ENCODE results near the gene RAVER1. TPM values are rescaled to one million over a fixed set of nuclear protein-coding genes. Genes with fewer than 3 reads are reported as not detected.
A peak's percentile ranks its signal among the peaks of the same experiment; 100 is the strongest.
"Not testable (repeated sequence)": the region's sequence is repeated elsewhere in the genome, so short reads cannot be mapped to it uniquely, and the experiment has no call there.

Gene RAVER1
- total RNA-seq, 1 donor from 2014 or later: 11.1 TPM

- Histone ChIP-seq H3K27ac (replicated peaks) (no peak within 1 kb of the TSS), H3K36me3 (no peaks in the 10 kb centered on the region), H3K9me3 (replicated peaks) (no peaks in the 10 kb centered on the region), H3K4me1 (peaks cover 20% of the 10 kb centered on the region), H3K4me3 (no peak within 1 kb of the TSS), H3K27me3 (ENCODE audit: low read depth) (no peaks in the 10 kb centered on the region)
- intact Hi-C loops (cut with micrococcal nuclease): loop anchor here (10.0 kb wide), 1 partner anchor 65 kb away; the partner anchor contains the start of gene ICAM1
- DNase-seq: peak; percentile 32
- TF ChIP-seq CTCF (IDR thresholded peaks at IDR 0.05; ENCODE audit: borderline replicate concordance): no peak
Observed at GRCh38 chr19:10339380-10339960, 6.1 kb upstream of the RAVER1 start, which contains the start of gene ICAM3. Gene ICAM3, minus strand, starts transcription at chr19:10339624. Its CDS starts 10 bp downstream, at chr19:10339614.

- intact Hi-C loops (cut with micrococcal nuclease): loop anchor here (10.0 kb wide), 1 partner anchor 64 kb away; the partner anchor contains the start of gene ICAM1
- no peak for DNase-seq
- Histone ChIP-seq H3K27ac (replicated peaks) (no peak overlapping the region), H3K4me3 (no peak overlapping the region), H3K27me3 (ENCODE audit: low read depth) (no peaks in the 10 kb centered on the region), H3K4me1 (peaks cover 26% of the 10 kb centered on the region), H3K9me3 (replicated peaks) (no peaks in the 10 kb centered on the region), H3K36me3 (no peaks in the 10 kb centered on the region)
- no peak for TF ChIP-seq CTCF (IDR thresholded peaks at IDR 0.05; ENCODE audit: borderline replicate concordance)
Observed at GRCh38 chr19:10338940-10339339, 5.6 kb upstream of the RAVER1 start.

- intact Hi-C loops (cut with micrococcal nuclease): loop anchor here (10.0 kb wide), 1 partner anchor 62 kb away; the partner anchor contains the start of gene ICAM1
- peaks cover 40% of the 10 kb centered on the region for H3K4me1 ChIP-seq
- not testable (repeated sequence) for H3K27me3 ChIP-seq (ENCODE audit: low read depth); H3K9me3 ChIP-seq (replicated peaks); H3K36me3 ChIP-seq; H3K4me3 ChIP-seq; DNase-seq; H3K27ac ChIP-seq (replicated peaks)
Observed at GRCh38 chr19:10336725-10337124, 3.4 kb upstream of the RAVER1 start.

GRCh38 chr19:10335352-10335985 lies 2.1 kb upstream of the RAVER1 start:
- Histone ChIP-seq H3K4me1 (peaks cover 42% of the 10 kb centered on the region), H3K27me3 (ENCODE audit: low read depth) (no peaks in the 10 kb centered on the region), H3K4me3 (peak overlapping the region; percentile 82), H3K36me3 (peaks cover 2% of the 10 kb centered on the region), H3K9me3 (replicated peaks) (no peaks in the 10 kb centered on the region), H3K27ac (replicated peaks) (peak overlapping the region; percentile 90)
- intact Hi-C loops (cut with micrococcal nuclease): loop anchor here (10.0 kb wide), 1 partner anchor 61 kb away; the partner anchor contains the start of gene ICAM1
- DNase-seq: no peak
- TF ChIP-seq CTCF (IDR thresholded peaks at IDR 0.05; ENCODE audit: borderline replicate concordance): no peak

GRCh38 chr19:10334588-10335351 lies 1.4 kb upstream of the RAVER1 start:
- DNase-seq: peak; percentile 94
- intact Hi-C loops (cut with micrococcal nuclease): loop anchor here (10.0 kb wide), 1 partner anchor 60 kb away; the partner anchor contains the start of gene ICAM1
- Histone ChIP-seq H3K9me3 (replicated peaks) (no peaks in the 10 kb centered on the region), H3K36me3 (peaks cover 9% of the 10 kb centered on the region), H3K27me3 (ENCODE audit: low read depth) (no peaks in the 10 kb centered on the region), H3K27ac (replicated peaks) (peak overlapping the region; percentile 90), H3K4me3 (peak overlapping the region; percentile 82), H3K4me1 (peaks cover 42% of the 10 kb centered on the region)
- no peak for TF ChIP-seq CTCF (IDR thresholded peaks at IDR 0.05; ENCODE audit: borderline replicate concordance)
